HepG2 (cell line): ENCODE results near the gene MXRA7. TPM values are rescaled to one million over a fixed set of nuclear protein-coding genes. Genes with fewer than 3 reads are reported as not detected.
A peak's percentile ranks its signal among the peaks of the same experiment; 100 is the strongest.

Source experiments
- EED ChIP-seq: sonication (generic); formaldehyde crosslinking; IDR thresholded peaks from 2 replicates; pipeline ENCODE4 v1.5.0; 2020; ENCODE audit warnings: mild to moderate bottlenecking, missing genetic modification reagents
- EP300 ChIP-seq, 3 experiments: sonication (generic) in 1 of 3; formaldehyde crosslinking in 1 of 3; IDR thresholded peaks; 2 replicates each; pipeline versions ENCODE4 v1.5.1 to v1.6.1; 2011 to 2020; ENCODE audit warnings: low read depth in 2 of 3, low read length in 2 of 3, borderline replicate concordance in 1 of 3, improper control_type of control experiment in 1 of 3, mild to moderate bottlenecking in 1 of 3, missing genetic modification reagents in 1 of 3, moderate library complexity in 1 of 3
- ETV6 ChIP-seq: sonication (generic); formaldehyde crosslinking; conservative IDR thresholded peaks from 2 replicates; pipeline ENCODE4 v1.4.0; 2020; ENCODE audit warnings: missing genetic modification reagents
- HES4 ChIP-seq: sonication (generic); formaldehyde crosslinking; IDR thresholded peaks from 2 replicates; pipeline ENCODE4 v1.9.0; 2021; ENCODE audit warnings: mild to moderate bottlenecking, missing genetic modification reagents, borderline replicate concordance
- HOXA5 ChIP-seq: sonication (generic); formaldehyde crosslinking; IDR thresholded peaks from 2 replicates; pipeline ENCODE4 v1.4.0; 2020; ENCODE audit warnings: missing genetic modification reagents
- KDM2A ChIP-seq: sonication (generic); formaldehyde crosslinking; IDR thresholded peaks from 2 replicates; pipeline ENCODE4 v1.4.0; 2020; ENCODE audit warnings: low read depth, missing genetic modification reagents, borderline replicate concordance
- NFIB ChIP-seq: sonication (generic); formaldehyde crosslinking; IDR thresholded peaks from 2 replicates; pipeline ENCODE4 v1.9.0; 2021; ENCODE audit warnings: missing genetic modification reagents, mild to moderate bottlenecking, borderline replicate concordance
- NFKB2 ChIP-seq: sonication (generic); formaldehyde crosslinking; IDR thresholded peaks from 2 replicates; pipeline ENCODE4 v1.4.0; 2020; ENCODE audit warnings: missing genetic modification reagents, borderline replicate concordance
- RELA ChIP-seq: sonication (generic); formaldehyde crosslinking; IDR thresholded peaks from 2 replicates; pipeline ENCODE4 v1.4.0; 2020; ENCODE audit warnings: missing genetic modification reagents
- SAFB2 ChIP-seq: sonication (generic); formaldehyde crosslinking; IDR thresholded peaks from 2 replicates; pipeline ENCODE4 v1.5.1; 2020; ENCODE audit warnings: missing genetic modification reagents, low read depth, mild to moderate bottlenecking, borderline replicate concordance
- TOPORS ChIP-seq: sonication (generic); formaldehyde crosslinking; IDR thresholded peaks from 2 replicates; pipeline ENCODE4 v1.8.0; 2023; ENCODE audit warnings: mild to moderate bottlenecking, missing genetic modification reagents
- ZKSCAN1 ChIP-seq: fragments of 150-350 bp; IDR thresholded peaks from 2 replicates; pipeline ENCODE4 v1.6.1; 2014; ENCODE audit warnings: low read length
- ZNF883 ChIP-seq: sonication (generic); formaldehyde crosslinking; IDR thresholded peaks from 2 replicates; pipeline ENCODE4 v1.5.1; 2020; ENCODE audit warnings: mild to moderate bottlenecking, missing genetic modification reagents; ENCODE audit errors: not compliant biosample characterization
- ZZZ3 ChIP-seq: sonication (generic); formaldehyde crosslinking; IDR thresholded peaks from 2 replicates; pipeline ENCODE4 v1.4.0; 2020; ENCODE audit warnings: missing genetic modification reagents, mild to moderate bottlenecking, borderline replicate concordance
- polyA plus RNA-seq, 8 experiments: library from polyadenylated mRNA; depleted of rRNA in 3 of 8; stranded (reverse) in 7 of 8; unstranded in 1 of 8; fragments of >200 nt; fragmentation: Illumina TruSeq in 4 of 8; extraction: Trizol in 4 of 8; gene quantifications; 2 replicates each; pipeline versions ENCODE4 v1.2.1 to v1.2.3, GENCODE V29; 2011 to 2016; ENCODE audit warnings: low read depth in 4 of 8, missing spikeins in 1 of 8, mixed read lengths in 1 of 8; ENCODE audit not compliant: insufficient read depth in 1 of 8
- total RNA-seq, 5 experiments: library from RNA; depleted of rRNA; stranded (reverse); fragments of >200 nt; fragmentation: Illumina TruSeq; extraction: Trizol; gene quantifications; 2 replicates each; pipeline ENCODE4 v1.2.3, GENCODE V29; 2016; ENCODE audit warnings: low read depth in 1 of 5
- TF ChIP-seq, protein P1 (sequence below): sonication (generic); formaldehyde crosslinking; conservative IDR thresholded peaks from 2 replicates; pipeline ENCODE4 v1.8.0; 2022; ENCODE audit warnings: missing genetic modification reagents
- TF ChIP-seq, protein P2 (sequence below): sonication (generic); formaldehyde crosslinking; IDR thresholded peaks from 2 replicates; pipeline ENCODE4 v1.4.0; 2020; ENCODE audit warnings: mild to moderate bottlenecking, missing genetic modification reagents
- TF ChIP-seq, protein P3 (sequence below): sonication (generic); formaldehyde crosslinking; IDR thresholded peaks from 2 replicates; pipeline ENCODE4 v1.4.0; 2020; ENCODE audit warnings: missing genetic modification reagents, borderline replicate concordance
- TF ChIP-seq, protein P4 (sequence below): sonication (generic); formaldehyde crosslinking; IDR thresholded peaks from 2 replicates; pipeline ENCODE4 v1.5.0; 2020; ENCODE audit warnings: missing genetic modification reagents

MXRA7 gene
- total and polyA plus RNA-seq, 2 of the 13 experiments (the other 11 are each of a cell fraction or from before 2014, with no cell fraction given), result 44.8 to 112 TPM

DNA sequence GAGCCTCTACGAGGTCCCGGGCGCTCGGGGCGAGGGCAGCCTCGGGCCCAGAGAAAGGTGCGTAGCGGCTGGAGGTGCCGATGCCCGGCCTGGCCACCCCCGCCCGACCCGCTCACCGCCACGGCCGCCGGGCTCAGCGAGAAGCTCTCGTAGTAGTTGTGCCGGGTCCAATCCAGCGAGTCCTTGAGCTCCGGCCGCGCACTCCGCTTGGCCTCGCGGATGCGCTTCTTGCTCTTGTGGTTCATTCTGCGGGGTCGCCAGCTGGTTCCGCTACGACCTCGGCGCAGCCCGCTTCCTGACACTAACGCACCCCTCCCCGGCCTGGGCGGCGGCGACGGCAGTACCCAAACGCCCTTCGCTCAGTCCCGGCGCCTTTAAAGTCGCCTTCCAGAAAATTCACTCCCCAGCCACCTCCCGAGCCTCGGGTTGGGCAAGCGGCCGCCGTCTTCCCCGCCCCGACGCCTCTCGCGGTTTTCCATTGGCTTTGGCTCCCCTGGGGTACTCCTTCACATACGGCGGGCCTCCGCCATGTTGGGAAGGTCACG lies 15.5 kb upstream of the MXRA7 start, which contains the start of gene JMJD6 (continued):
- TF ChIP-seq, protein P1, sequence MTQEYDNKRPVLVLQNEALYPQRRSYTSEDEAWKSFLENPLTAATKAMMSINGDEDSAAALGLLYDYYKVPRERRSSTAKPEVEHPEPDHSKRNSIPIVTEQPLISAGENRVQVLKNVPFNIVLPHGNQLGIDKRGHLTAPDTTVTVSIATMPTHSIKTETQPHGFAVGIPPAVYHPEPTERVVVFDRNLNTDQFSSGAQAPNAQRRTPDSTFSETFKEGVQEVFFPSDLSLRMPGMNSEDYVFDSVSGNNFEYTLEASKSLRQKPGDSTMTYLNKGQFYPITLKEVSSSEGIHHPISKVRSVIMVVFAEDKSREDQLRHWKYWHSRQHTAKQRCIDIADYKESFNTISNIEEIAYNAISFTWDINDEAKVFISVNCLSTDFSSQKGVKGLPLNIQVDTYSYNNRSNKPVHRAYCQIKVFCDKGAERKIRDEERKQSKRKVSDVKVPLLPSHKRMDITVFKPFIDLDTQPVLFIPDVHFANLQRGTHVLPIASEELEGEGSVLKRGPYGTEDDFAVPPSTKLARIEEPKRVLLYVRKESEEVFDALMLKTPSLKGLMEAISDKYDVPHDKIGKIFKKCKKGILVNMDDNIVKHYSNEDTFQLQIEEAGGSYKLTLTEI (CRISPR knock-in tag), result no peak
- TF ChIP-seq NFKB2 (CRISPR knock-in tag), result peak; percentile 87; the same call in 1 of the 2 replicates
- TF ChIP-seq RELA (CRISPR knock-in tag), result 0 out of 2 replicates have a peak, but pooled peaks have one; percentile 14
- TF ChIP-seq TOPORS (CRISPR knock-in tag), result no peak; the same call in 1 of the 2 replicates
- no peak for TF ChIP-seq ZZZ3 (CRISPR knock-in tag)
- no peak for TF ChIP-seq ETV6 (CRISPR knock-in tag)
- peak; percentile 37 for TF ChIP-seq ZNF883
- TF ChIP-seq HOXA5 (CRISPR knock-in tag), result 0 out of 2 replicates have a peak, but pooled peaks have one; percentile 50
- TF ChIP-seq ZKSCAN1, result no peak
- TF ChIP-seq, protein P2, sequence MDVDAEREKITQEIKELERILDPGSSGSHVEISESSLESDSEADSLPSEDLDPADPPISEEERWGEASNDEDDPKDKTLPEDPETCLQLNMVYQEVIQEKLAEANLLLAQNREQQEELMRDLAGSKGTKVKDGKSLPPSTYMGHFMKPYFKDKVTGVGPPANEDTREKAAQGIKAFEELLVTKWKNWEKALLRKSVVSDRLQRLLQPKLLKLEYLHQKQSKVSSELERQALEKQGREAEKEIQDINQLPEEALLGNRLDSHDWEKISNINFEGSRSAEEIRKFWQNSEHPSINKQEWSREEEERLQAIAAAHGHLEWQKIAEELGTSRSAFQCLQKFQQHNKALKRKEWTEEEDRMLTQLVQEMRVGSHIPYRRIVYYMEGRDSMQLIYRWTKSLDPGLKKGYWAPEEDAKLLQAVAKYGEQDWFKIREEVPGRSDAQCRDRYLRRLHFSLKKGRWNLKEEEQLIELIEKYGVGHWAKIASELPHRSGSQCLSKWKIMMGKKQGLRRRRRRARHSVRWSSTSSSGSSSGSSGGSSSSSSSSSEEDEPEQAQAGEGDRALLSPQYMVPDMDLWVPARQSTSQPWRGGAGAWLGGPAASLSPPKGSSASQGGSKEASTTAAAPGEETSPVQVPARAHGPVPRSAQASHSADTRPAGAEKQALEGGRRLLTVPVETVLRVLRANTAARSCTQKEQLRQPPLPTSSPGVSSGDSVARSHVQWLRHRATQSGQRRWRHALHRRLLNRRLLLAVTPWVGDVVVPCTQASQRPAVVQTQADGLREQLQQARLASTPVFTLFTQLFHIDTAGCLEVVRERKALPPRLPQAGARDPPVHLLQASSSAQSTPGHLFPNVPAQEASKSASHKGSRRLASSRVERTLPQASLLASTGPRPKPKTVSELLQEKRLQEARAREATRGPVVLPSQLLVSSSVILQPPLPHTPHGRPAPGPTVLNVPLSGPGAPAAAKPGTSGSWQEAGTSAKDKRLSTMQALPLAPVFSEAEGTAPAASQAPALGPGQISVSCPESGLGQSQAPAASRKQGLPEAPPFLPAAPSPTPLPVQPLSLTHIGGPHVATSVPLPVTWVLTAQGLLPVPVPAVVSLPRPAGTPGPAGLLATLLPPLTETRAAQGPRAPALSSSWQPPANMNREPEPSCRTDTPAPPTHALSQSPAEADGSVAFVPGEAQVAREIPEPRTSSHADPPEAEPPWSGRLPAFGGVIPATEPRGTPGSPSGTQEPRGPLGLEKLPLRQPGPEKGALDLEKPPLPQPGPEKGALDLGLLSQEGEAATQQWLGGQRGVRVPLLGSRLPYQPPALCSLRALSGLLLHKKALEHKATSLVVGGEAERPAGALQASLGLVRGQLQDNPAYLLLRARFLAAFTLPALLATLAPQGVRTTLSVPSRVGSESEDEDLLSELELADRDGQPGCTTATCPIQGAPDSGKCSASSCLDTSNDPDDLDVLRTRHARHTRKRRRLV (CRISPR knock-in tag), result 0 out of 2 replicates have a peak, but pooled peaks have one; percentile 3
- peak in 1 of 2 experiments; percentile 20; a peak in 1 of 4 replicates for TF ChIP-seq EP300 (IDR thresholded peaks at IDR 0.05; ENCODE audit: low read depth in 2 of 2, low read length in 2 of 2)
- 0 out of 2 replicates have a peak, but pooled peaks have one; percentile 32 for TF ChIP-seq EP300 (CRISPR knock-in tag; IDR thresholded peaks at IDR 0.05; ENCODE audit: borderline replicate concordance)
- peak; percentile 94 for TF ChIP-seq EED (CRISPR knock-in tag)
- no peak; the same call in 1 of the 2 replicates for TF ChIP-seq SAFB2
- TF ChIP-seq KDM2A (CRISPR knock-in tag), result peak; percentile 74; the same call in 1 of the 2 replicates
- TF ChIP-seq, protein P3, sequence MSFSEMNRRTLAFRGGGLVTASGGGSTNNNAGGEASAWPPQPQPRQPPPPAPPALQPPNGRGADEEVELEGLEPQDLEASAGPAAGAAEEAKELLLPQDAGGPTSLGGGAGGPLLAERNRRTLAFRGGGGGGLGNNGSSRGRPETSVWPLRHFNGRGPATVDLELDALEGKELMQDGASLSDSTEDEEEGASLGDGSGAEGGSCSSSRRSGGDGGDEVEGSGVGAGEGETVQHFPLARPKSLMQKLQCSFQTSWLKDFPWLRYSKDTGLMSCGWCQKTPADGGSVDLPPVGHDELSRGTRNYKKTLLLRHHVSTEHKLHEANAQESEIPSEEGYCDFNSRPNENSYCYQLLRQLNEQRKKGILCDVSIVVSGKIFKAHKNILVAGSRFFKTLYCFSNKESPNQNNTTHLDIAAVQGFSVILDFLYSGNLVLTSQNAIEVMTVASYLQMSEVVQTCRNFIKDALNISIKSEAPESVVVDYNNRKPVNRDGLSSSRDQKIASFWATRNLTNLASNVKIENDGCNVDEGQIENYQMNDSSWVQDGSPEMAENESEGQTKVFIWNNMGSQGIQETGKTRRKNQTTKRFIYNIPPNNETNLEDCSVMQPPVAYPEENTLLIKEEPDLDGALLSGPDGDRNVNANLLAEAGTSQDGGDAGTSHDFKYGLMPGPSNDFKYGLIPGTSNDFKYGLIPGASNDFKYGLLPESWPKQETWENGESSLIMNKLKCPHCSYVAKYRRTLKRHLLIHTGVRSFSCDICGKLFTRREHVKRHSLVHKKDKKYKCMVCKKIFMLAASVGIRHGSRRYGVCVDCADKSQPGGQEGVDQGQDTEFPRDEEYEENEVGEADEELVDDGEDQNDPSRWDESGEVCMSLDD, result peak; percentile 22; the same call in 1 of the 2 replicates
- TF ChIP-seq, protein P4, sequence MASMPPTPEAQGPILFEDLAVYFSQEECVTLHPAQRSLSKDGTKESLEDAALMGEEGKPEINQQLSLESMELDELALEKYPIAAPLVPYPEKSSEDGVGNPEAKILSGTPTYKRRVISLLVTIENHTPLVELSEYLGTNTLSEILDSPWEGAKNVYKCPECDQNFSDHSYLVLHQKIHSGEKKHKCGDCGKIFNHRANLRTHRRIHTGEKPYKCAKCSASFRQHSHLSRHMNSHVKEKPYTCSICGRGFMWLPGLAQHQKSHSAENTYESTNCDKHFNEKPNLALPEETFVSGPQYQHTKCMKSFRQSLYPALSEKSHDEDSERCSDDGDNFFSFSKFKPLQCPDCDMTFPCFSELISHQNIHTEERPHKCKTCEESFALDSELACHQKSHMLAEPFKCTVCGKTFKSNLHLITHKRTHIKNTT (CRISPR knock-in tag), result no peak
- TF ChIP-seq HES4, result no peak; the same call in 1 of the 2 replicates
- TF ChIP-seq NFIB (CRISPR knock-in tag), result no peak
